ENCODE measurements around the gene CCDC93.
"Not testable (repeated sequence)": the region's sequence is repeated elsewhere in the genome, so short reads cannot be mapped to it uniquely, and the experiment has no call there.

The CCDC93 gene

DNA sequence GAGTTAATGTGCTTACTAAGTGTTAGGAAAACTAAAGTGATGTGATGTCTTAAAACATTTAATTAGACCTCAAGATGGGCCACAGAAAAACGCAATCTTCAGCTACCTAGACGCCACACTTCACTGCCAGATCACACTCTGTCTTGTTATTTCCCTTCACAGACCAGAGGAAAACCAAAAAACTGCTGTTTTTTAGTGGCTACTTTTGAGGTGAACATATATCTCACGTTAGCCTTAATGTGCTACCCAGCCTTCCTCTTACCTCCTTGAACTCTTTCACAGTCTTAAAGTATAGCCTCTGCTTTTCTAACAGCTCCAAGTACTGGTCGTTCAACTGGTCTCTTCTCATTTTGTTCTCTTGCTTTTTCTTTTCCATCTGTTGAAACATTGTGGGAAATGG is 83.1 kb downstream of the CCDC93 start:
- in situ Hi-C loops (cut with HindIII; ENCODE audit: low sequenced_read_pairs), result loop anchor here (5.0 kb wide), 2 partner anchors 53 to 103 kb away; no protein-coding TSS in a partner anchor

- in situ Hi-C loops (cut with HindIII; ENCODE audit: low sequenced_read_pairs), result not testable (repeated sequence)
Measured at GRCh38 chr2:117923471-117923870, 90.4 kb downstream of the CCDC93 start.

DNA sequence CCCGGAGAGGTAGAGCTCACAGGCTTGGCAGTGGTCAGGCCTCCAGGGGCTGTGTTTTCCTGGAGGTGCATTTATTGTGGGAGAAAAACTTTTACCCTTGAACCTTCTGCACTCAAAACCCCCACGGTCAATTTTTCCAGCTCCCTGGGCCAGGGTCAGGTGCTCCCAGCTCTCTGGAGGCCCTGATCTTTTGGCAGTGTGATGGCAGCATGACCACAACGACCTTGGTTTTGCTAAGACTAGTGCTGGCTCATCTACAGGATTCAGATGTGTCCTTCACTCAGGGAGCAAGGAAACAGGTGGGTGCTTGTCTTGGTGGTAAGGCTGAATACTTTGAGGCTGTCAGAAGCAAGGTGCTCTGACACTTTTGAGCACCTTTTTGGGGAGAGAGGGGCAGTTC is 92.3 kb downstream of the CCDC93 start:
- in situ Hi-C loops (cut with HindIII; ENCODE audit: low sequenced_read_pairs), result no loop called here

DNA sequence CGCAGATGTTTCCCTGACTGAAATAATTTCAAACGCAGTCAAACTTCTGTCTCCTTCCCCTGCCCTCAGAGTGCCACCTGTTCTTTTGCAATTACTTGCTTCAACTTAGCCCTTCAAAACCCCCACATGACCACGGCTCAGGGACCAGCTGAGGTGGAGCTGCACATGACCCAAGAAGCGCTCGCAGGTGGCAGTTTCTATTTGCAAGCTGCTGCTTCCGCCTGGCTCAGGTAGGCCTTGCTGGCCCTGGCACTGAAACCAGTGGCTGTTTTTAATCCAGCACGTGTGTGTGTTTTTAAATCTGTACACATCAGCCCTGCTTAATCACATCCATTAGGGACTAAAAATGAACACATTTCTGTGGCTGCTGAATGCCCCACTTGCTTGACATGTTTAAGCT is 95.3 kb downstream of the CCDC93 start:
- in situ Hi-C loops (cut with HindIII; ENCODE audit: low sequenced_read_pairs), result no loop called here

DNA sequence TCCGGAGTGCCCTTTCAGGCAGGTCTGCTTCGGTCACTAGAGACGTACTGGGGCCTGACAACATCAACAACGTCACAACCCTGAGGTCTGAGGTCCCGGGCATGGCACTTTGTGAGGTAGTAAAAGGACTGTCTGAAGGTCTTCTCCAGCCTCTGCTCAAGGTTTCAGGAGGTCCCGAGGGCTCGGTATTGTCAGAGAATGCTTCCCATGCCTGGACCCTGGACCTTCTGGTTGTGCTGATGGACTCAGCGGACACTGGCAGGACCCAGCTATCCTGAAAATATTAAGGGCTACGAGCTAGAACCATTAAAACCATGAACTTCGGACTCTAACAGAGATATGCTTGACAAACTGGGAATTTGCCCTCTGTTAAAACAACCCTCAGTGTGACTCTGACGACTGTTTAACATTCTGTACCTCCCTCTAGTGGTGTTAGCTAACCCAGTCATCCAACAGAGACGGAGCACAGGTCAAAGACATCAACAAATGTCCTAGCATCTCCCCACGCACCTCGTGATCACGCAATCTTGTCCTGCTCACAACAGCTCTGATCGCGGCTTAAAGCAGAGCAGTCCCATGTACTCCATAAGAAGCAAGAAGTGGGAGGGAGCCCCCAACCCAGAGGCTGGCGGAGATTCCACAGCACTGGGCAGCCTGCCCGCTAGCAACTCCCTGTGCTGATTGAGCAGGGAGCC is 96.5 kb downstream of the CCDC93 start:
- in situ Hi-C loops (cut with HindIII; ENCODE audit: low sequenced_read_pairs), result no loop called here

- in situ Hi-C loops (cut with HindIII; ENCODE audit: low sequenced_read_pairs), result no loop called here
Measured at GRCh38 chr2:117902933-117903332, 110.9 kb downstream of the CCDC93 start.

GRCh38 chr2:117888897-117889296 is 125.0 kb downstream of the CCDC93 start:
- in situ Hi-C loops (cut with HindIII; ENCODE audit: low sequenced_read_pairs), result no loop called here

DNA sequence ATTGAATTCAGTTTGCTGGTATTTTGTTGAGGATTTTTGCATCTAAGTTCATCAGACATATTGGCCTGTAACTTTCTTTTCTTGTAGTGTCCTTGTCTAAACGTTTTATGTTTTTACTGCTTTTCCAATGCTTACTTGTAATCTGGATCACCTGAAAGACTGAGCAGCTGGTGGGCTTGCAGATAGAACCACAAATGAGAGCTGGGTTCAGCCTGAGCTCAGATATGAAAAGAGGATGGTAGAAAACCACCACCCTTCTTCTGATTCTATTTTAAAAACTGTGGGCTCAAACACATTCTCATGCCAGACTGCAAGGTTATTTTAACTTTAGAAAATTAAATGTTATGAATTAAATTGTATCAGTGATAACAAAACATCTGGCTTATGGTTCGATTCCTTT is 128.6 kb downstream of the CCDC93 start:
- in situ Hi-C loops (cut with HindIII; ENCODE audit: low sequenced_read_pairs), result no loop called here

DNA sequence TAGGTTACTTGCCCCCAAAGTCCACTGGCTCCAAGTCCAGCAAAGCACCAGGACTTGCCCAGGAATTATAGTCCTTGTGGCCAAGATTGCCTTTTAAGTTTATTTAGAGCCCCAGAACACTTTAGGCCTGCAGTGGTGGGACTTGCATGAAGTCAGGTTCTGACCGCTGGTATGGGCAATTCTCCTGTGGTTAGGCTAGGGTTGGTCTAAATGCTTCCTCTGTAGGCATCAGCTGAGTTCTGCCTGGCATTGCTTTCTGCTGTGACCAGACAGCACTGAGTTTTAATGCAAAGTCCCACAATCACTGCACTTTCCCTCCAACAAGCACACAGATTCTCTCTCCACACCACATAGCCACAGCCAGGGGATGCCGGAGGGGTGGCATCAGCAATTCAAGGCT is 134.9 kb downstream of the CCDC93 start:
- in situ Hi-C loops (cut with HindIII; ENCODE audit: low sequenced_read_pairs), result loop anchor here (5.0 kb wide), 1 partner anchor 53 kb away; no protein-coding TSS in a partner anchor

GRCh38 chr2:117875786-117876185 is 138.1 kb downstream of the CCDC93 start:
- in situ Hi-C loops (cut with HindIII; ENCODE audit: low sequenced_read_pairs), result loop anchor here (5.0 kb wide), 1 partner anchor 57 kb away; no protein-coding TSS in a partner anchor

Measured in endothelial cell of hepatic sinusoid (primary cell).